ENCODE data around the gene TNFRSF1B. TPM values are rescaled to one million over a fixed set of nuclear protein-coding genes. Genes with fewer than 3 reads are reported as not detected.

The TNFRSF1B gene
- polyA plus RNA-seq, 3 donors = 4.8 to 9.3 (median 6.9) TPM

GRCh38 chr1:12169442-12170135 lies 2.8 kb downstream of the TNFRSF1B start:
- no peak for DNase-seq (ENCODE audit: extremely low read depth in 1 of 11, low read depth in 9 of 11, low spot score in 4 of 11)

DNA sequence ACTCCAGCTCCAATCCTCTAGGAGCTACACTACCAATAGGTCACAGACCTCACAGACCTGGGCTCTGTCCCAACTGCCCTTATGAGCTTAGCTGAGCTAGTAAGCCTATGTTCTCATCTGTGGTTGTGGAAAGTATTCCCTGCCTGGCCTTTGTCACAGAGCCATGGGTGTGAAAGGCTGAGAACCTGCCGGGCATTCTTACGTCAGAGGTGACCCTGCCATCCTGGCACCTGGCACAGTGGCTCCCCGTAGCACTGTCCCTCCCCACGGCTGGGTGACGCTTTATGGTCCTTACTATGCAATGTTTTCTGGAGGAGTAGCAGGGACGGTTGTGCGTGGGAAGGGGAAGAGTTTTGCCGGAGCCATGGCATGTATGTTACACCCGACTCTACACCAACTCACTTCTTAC lies 3.5 kb downstream of the TNFRSF1B start:
- no peak for DNase-seq (ENCODE audit: extremely low read depth in 1 of 11, low read depth in 9 of 11, low spot score in 4 of 11)

- no peak for DNase-seq (ENCODE audit: extremely low read depth in 1 of 11, low read depth in 9 of 11, low spot score in 4 of 11)
Measured at GRCh38 chr1:12171206-12172041, 4.6 kb downstream of the TNFRSF1B start.

- no peak for DNase-seq (ENCODE audit: extremely low read depth in 1 of 11, low read depth in 9 of 11, low spot score in 4 of 11)
Measured at GRCh38 chr1:12172042-12172851, 5.5 kb downstream of the TNFRSF1B start.

GRCh38 chr1:12173041-12173509 lies 6.3 kb downstream of the TNFRSF1B start:
- DNase-seq (ENCODE audit: extremely low read depth in 1 of 11, low read depth in 9 of 11, low spot score in 4 of 11) = no peak

DNA sequence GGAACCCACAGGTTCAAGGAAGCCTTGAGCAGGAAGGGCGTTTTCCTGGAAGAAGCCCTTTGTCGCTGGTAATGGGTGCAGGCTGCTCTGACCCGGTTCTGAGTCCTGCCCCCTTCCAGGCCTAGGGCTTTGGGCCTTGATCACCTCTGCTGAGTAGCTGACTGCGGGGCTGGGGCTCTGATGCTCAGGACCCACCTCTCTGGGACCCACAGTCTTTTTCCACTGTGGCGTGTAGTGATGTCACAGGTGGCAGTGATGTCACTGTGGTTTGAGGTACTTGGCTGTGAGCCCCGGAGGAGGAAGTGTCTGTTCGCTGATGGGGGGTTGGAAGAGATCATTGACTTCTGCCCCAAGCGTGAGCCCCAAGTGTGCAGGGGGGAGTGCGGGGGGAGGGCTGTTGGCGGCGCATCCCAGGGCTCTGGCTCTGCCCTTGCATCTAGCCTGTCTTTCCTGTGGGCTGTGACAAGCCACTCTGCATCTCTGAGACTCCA lies 6.9 kb downstream of the TNFRSF1B start:
- no peak for DNase-seq (ENCODE audit: extremely low read depth in 1 of 11, low read depth in 9 of 11, low spot score in 4 of 11)

- no peak for DNase-seq (ENCODE audit: extremely low read depth in 1 of 11, low read depth in 9 of 11, low spot score in 4 of 11)
Measured at GRCh38 chr1:12174924-12175810, 8.4 kb downstream of the TNFRSF1B start.

DNA sequence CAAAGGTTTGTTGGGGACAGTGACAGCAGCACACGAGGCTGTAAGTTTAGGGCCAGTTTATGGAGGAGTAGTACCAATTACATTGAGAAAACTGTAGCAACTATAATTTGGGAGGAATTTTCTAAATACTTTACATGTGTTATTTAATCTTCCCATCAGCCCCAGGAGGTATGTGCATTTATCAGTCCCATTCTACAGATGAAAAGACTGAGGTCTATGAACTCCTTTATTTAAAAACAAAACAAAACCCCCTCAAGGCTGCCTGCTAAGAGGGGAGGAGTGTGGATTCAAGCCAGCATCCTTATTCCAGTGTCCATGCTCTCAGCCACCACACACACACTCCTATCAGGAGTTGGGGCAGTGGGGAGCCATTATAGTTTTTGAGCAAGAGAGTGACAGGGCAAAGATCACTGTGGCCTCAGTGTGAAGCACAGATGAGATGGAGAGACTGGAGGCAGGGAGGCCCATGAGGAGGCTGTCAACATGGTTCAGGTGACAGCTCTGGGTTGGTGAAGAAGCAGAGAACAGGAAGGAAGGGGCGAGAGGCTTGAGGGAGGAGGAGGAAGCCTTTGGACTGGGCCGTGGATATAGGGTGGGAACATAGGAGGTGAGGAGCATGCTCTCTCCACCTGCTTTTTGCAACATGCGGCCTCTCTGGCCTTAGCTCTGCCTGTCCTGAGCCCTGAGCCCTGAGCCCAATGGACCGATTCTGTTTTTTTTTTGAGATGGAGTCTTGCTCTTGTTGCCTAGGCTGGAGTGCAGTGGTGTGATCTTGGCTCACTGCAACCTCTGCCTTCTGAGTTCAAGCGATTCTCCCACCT lies 9.7 kb downstream of the TNFRSF1B start:
- DNase-seq (ENCODE audit: extremely low read depth in 1 of 11, low read depth in 9 of 11, low spot score in 4 of 11) = no peak

- no peak for DNase-seq (ENCODE audit: extremely low read depth in 1 of 11, low read depth in 9 of 11, low spot score in 4 of 11)
Measured at GRCh38 chr1:12177156-12177998, 10.6 kb downstream of the TNFRSF1B start.

DNA sequence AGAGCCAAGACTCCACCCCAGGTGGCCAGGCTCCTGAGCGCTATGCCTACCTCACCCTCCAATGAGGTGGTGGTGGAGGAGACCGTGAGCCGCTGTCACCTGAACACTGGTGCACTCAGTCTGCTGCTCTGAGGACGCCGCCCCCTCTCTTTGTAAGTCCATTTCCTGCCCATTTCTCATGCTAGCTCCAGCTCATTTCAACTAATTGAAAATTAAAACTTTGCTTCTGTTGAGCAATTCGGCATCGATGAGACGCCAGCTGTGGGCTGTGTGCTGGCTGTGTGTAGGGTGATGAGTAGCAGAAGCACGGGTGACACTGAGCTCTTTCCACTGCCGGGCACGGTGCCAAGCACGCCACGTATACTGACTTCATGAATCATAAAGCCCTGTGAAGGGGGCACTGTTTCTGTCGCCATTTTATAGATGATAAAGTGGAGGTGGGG lies 11.2 kb downstream of the TNFRSF1B start:
- no peak for DNase-seq (ENCODE audit: extremely low read depth in 1 of 11, low read depth in 9 of 11, low spot score in 4 of 11)

DNA sequence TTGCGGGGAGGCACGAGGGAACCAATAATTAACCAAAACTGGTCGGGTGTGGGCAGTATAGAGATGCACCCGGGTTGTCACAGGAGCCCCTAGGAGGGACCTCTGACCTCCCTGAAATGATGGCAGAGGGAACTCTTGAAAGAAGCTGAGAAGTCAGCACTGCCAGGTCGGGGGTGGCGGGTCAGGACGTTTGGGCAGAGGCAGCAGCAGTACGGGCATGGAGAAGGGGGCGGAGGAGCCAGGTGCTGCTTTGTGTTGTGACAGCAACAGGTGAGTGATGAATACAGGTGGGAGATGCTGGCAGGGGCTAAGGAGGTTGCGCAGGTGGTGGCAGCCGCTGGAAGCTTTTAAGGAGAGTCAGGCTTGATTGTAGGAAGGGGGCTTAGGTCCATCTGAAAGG lies 11.7 kb downstream of the TNFRSF1B start:
- no peak for DNase-seq (ENCODE audit: extremely low read depth in 1 of 11, low read depth in 9 of 11, low spot score in 4 of 11)

GRCh38 chr1:12179111-12179519 lies 12.3 kb downstream of the TNFRSF1B start:
- DNase-seq (ENCODE audit: extremely low read depth in 1 of 11, low read depth in 9 of 11, low spot score in 4 of 11) = no peak

DNA sequence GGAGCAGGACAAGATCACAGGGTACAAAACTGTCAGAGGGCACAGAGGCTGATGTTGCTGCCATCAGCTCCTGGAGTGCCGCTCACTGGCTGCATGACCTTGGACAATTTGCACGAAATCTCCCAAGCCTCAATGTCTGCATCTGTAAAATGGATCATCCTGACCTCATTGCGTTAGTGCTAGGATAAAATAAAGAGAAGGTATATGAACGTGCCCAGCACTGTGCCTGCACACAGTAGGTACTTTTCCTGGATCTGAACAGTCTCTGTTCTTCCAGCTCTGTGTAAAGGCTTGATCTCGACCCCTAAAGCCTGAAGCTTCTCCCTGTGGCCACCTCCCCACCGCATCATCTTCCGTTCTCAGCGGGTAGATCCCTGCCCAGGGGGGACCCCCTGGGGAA lies 12.9 kb downstream of the TNFRSF1B start:
- no peak for DNase-seq (ENCODE audit: extremely low read depth in 1 of 11, low read depth in 9 of 11, low spot score in 4 of 11)

DNA sequence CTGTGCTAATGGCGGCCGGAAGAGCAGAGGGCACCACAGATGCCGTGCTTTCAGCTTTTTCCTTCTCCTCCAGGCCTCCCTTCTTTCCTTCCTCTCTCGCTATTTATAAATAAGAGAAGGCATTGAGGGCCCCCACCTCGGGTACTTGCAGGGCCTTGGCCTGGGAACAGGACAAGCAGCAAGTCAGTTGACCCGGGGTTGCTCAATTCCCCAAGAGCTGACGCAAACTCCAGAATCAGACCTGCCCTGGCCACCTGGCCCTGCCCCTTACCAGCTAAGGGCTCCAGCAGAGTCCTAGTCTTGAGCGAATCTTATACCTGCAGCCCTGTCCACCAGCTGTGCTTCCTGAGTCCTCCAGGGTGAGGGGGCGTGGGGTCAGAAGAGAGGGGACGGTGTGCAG lies 13.5 kb downstream of the TNFRSF1B start:
- no peak for DNase-seq (ENCODE audit: extremely low read depth in 1 of 11, low read depth in 9 of 11, low spot score in 4 of 11)

DNA sequence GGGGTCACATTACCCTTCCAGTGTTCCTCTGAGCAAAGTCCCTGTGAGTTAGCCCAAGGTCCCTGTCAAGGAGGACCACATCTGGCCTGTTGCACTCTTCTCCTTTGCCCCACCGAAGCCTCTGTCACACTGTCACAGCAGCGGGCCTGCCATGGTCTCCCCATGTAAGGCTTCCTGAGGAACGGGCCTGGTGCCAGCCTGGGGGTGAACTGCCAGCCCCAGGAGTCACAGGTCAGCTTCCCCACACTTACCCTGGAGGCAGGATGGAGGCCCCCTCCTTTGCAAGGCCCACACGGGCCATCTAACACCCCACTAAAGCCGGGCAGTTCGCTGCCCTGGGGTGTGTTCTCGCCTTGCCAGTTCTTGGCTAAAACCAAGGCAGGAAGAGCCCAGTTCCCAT lies 14.1 kb downstream of the TNFRSF1B start:
- DNase-seq (ENCODE audit: extremely low read depth in 1 of 11, low read depth in 9 of 11, low spot score in 4 of 11) = no peak

- no peak for DNase-seq (ENCODE audit: extremely low read depth in 1 of 11, low read depth in 9 of 11, low spot score in 4 of 11)
Measured at GRCh38 chr1:12181568-12181967, 14.8 kb downstream of the TNFRSF1B start.
